NCI-H2196 (cell line): ENCODE results near the gene MVB12B.

Source experiments
- DNase-seq: peaks from one replicate; lab custom pipeline; 2025; ENCODE audit not compliant: unreplicated experiment; lab: John Stamatoyannopoulos, UW

MVB12B gene

GRCh38 chr9:126329476-126330275, 3.0 kb downstream of the MVB12B start:
- peak; percentile 31 for DNase-seq

- DNase-seq, result no peak
Measured at GRCh38 chr9:126330536-126330935, 3.9 kb downstream of the MVB12B start.

GRCh38 chr9:126331964-126332748, 5.5 kb downstream of the MVB12B start:
- DNase-seq, result no peak

GRCh38 chr9:126334721-126335621, 8.3 kb downstream of the MVB12B start:
- DNase-seq, result no peak

GRCh38 chr9:126335837-126336735, 9.5 kb downstream of the MVB12B start:
- no peak for DNase-seq

GRCh38 chr9:126336736-126337325, 10.2 kb downstream of the MVB12B start:
- DNase-seq, result no peak

- no peak for DNase-seq
Measured at GRCh38 chr9:126337729-126338372, 11.2 kb downstream of the MVB12B start.

- no peak for DNase-seq
Measured at GRCh38 chr9:126338945-126339344, 12.3 kb downstream of the MVB12B start.

GRCh38 chr9:126341426-126341825, 14.8 kb downstream of the MVB12B start:
- no peak for DNase-seq

GRCh38 chr9:126341902-126342301, 15.3 kb downstream of the MVB12B start:
- DNase-seq, result no peak

- DNase-seq, result no peak
Measured at GRCh38 chr9:126342621-126343031, 16.0 kb downstream of the MVB12B start.

GRCh38 chr9:126343271-126343700, 16.7 kb downstream of the MVB12B start:
- DNase-seq, result no peak

GRCh38 chr9:126346031-126346430, 19.4 kb downstream of the MVB12B start:
- DNase-seq, result no peak

GRCh38 chr9:126347093-126347492, 20.5 kb downstream of the MVB12B start:
- no peak for DNase-seq

- no peak for DNase-seq
Measured at GRCh38 chr9:126347911-126348760, 21.5 kb downstream of the MVB12B start.

GRCh38 chr9:126348911-126349550, 22.4 kb downstream of the MVB12B start:
- DNase-seq, result no peak

GRCh38 chr9:126354887-126355770, 28.5 kb downstream of the MVB12B start:
- no peak for DNase-seq
